Suprapubic skin (tissue), 3 donors: ENCODE data around the gene NSMF.

ENCODE experiments used
- CTCF ChIP-seq, 2 donors: fragments of 200-600 bp in 1 of 2; fragments of 450-650 bp in 1 of 2; sonication (generic) in 1 of 2; IDR thresholded peaks; one replicate each; pipeline ENCODE4 v1.5.1; 2016 to 2019; ENCODE audit warnings: antibody characterized with exemption in 2 of 2, mild to moderate bottlenecking in 1 of 2, moderate library complexity in 1 of 2
- EP300 ChIP-seq: sonication (generic); formaldehyde crosslinking; IDR thresholded peaks from one replicate; pipeline ENCODE4 v1.6.1; 2017; ENCODE audit warnings: antibody characterized with exemption
- POLR2A ChIP-seq, 2 donors: fragments of 450-650 bp; IDR thresholded peaks; one replicate each; pipeline ENCODE4 v1.6.1; 2017; ENCODE audit warnings: antibody characterized with exemption in 2 of 2, mild to moderate bottlenecking in 2 of 2, moderate library complexity in 2 of 2

GRCh38 chr9:137486141-137486490, 27.0 kb upstream of the NSMF start:
- TF ChIP-seq CTCF (IDR thresholded peaks at IDR 0.05) (no peak), EP300 (no peak), POLR2A (IDR thresholded peaks at IDR 0.05) (no peak)
